SK-N-SH (cell line): ENCODE results near the gene ENTREP3. TPM values are rescaled to one million over a fixed set of nuclear protein-coding genes. Genes with fewer than 3 reads are reported as not detected.

Experiments used
- CTCF ChIA-PET: fragments of 300-600, 350-600 bp; formaldehyde crosslinking; extraction: SDS; loops from one replicate; lab custom pipeline; 2021; lab: Yijun Ruan, JAX
- POLR2A ChIA-PET: fragments of 350-600 bp; sonication (Branson Sonifier 250); formaldehyde crosslinking; extraction: SDS; loops from one replicate; lab custom pipeline; 2020; ENCODE audit warnings: antibody characterized with exemption, inconsistent platforms; lab: Yijun Ruan, JAX
- DNase-seq: peaks from one replicate; pipeline ENCODE4 v3.0.0; 2012
- H2AFZ ChIP-seq: fragments of 200-600 bp; sonication (generic); 2 replicates; pipeline ENCODE4 v1.8.1; 2016; ENCODE audit warnings: antibody characterized with exemption, mild to moderate bottlenecking, low read depth
- H3F3A ChIP-seq: fragments of 200-600 bp; sonication (generic); replicated peaks from 2 replicates; pipeline ENCODE3; 2016; ENCODE audit warnings: antibody characterized with exemption, mild to moderate bottlenecking; ENCODE audit not compliant: insufficient read depth
- H3K27ac ChIP-seq, 2 experiments: fragments of 200-500 bp in 1 of 2; fragments of 200-600 bp in 1 of 2; sonication (Bioruptor generic) in 1 of 2; sonication (generic), shearing (Covaris generic) in 1 of 2; 2 replicates each; pipeline versions ENCODE4 v1.5.1 to v1.6.1; 2014 to 2016; ENCODE audit warnings: low read depth in 2 of 2, inconsistent platforms in 1 of 2, low read length in 1 of 2, mild to moderate bottlenecking in 1 of 2, mixed read lengths in 1 of 2
- H3K27me3 ChIP-seq: fragments of 200-600 bp; sonication (generic), shearing (Covaris generic); 2 replicates; pipeline ENCODE4 v1.6.1; 2016; ENCODE audit warnings: mixed run types; ENCODE audit not compliant: insufficient read depth
- H3K36me3 ChIP-seq, 2 experiments: fragments of 200-500 bp in 1 of 2; fragments of 200-600 bp in 1 of 2; sonication (Bioruptor generic) in 1 of 2; sonication (generic) in 1 of 2; replicated peaks in 1 of 2; 2 replicates each; pipeline versions ENCODE3 to v1.5.1; 2014 to 2016; ENCODE audit warnings: low read length in 1 of 2, mild to moderate bottlenecking in 1 of 2; ENCODE audit not compliant: insufficient read depth in 2 of 2, control insufficient read depth in 1 of 2
- H3K4me1 ChIP-seq, 2 experiments: fragments of 200-500 bp in 1 of 2; fragments of 200-600 bp in 1 of 2; sonication (Bioruptor generic) in 1 of 2; sonication (generic), shearing (Covaris generic) in 1 of 2; 2 replicates each; pipeline versions ENCODE4 v1.5.1 to v1.6.1; 2014 to 2016; ENCODE audit warnings: low read depth in 1 of 2, low read length in 1 of 2, mixed run types in 1 of 2; ENCODE audit not compliant: insufficient read depth in 2 of 2, control insufficient read depth in 1 of 2
- H3K4me2 ChIP-seq: fragments of 200-600 bp; sonication (generic), shearing (Covaris generic); 2 replicates; pipeline ENCODE4 v1.6.1; 2017; ENCODE audit warnings: mixed run types
- H3K4me3 ChIP-seq, 2 experiments: fragments of 200-500 bp in 1 of 2; fragments of 200-600 bp in 1 of 2; sonication (Bioruptor generic) in 1 of 2; sonication (generic), shearing (Covaris generic) in 1 of 2; 2 replicates each; pipeline versions ENCODE4 v1.5.1 to v1.8.1; 2014 to 2016; ENCODE audit warnings: low read depth in 2 of 2, inconsistent platforms in 1 of 2, low read length in 1 of 2, mild to moderate bottlenecking in 1 of 2, mixed read lengths in 1 of 2, moderate library complexity in 1 of 2
- H3K79me2 ChIP-seq: fragments of 200-600 bp; sonication (generic); 2 replicates; pipeline ENCODE4 v1.8.1; 2017; ENCODE audit warnings: mild to moderate bottlenecking; ENCODE audit not compliant: insufficient read depth
- H3K9ac ChIP-seq: fragments of 200-600 bp; sonication (generic); 2 replicates; pipeline ENCODE4 v1.6.1; 2017; ENCODE audit warnings: mixed run types
- H3K9me2 ChIP-seq: fragments of 200-600 bp; sonication (generic); 2 replicates; pipeline ENCODE4 v1.6.1; 2017; ENCODE audit warnings: mixed run types
- H3K9me3 ChIP-seq: fragments of 200-600 bp; sonication (generic); 2 replicates; pipeline ENCODE4 v1.6.1; 2017; ENCODE audit warnings: mixed run types, mild to moderate bottlenecking, moderate library complexity
- H4K20me1 ChIP-seq: fragments of 200-600 bp; sonication (generic); 2 replicates; pipeline ENCODE4 v1.6.1; 2017; ENCODE audit warnings: mild to moderate bottlenecking, mixed run types; ENCODE audit not compliant: insufficient read depth
- CHD2 ChIP-seq: fragments of 150-350 bp; IDR thresholded peaks from 2 replicates; pipeline ENCODE4 v1.6.1; 2018; ENCODE audit warnings: low read length; ENCODE audit not compliant: partially characterized antibody
- ELF1 ChIP-seq: IDR thresholded peaks from 2 replicates; pipeline ENCODE4 v1.4.0; 2012
- EP300 ChIP-seq, 2 experiments: IDR thresholded peaks; 2 replicates each; pipeline versions ENCODE4 v1.4.0 to v1.6.1; 2012; ENCODE audit warnings: borderline replicate concordance in 1 of 2, low read depth in 1 of 2, low read length in 1 of 2
- EZH2phosphoT487 ChIP-seq: fragments of 200-600 bp; sonication (generic); IDR thresholded peaks from 2 replicates; pipeline ENCODE4 v1.6.1; 2017; ENCODE audit warnings: low read depth, mixed run types, mild to moderate bottlenecking, antibody characterized with exemption, moderate library complexity, borderline replicate concordance
- FOSL2 ChIP-seq: IDR thresholded peaks from 2 replicates; pipeline ENCODE4 v1.4.0; 2012; ENCODE audit warnings: low read depth, mild to moderate bottlenecking, moderate library complexity, borderline replicate concordance
- FOXJ3 ChIP-seq: sonication (generic); formaldehyde crosslinking; IDR thresholded peaks from 2 replicates; pipeline ENCODE4 v1.5.1; 2020; ENCODE audit warnings: mild to moderate bottlenecking, missing genetic modification reagents
- FOXM1 ChIP-seq: IDR thresholded peaks from 2 replicates; pipeline ENCODE4 v1.4.0; 2012; ENCODE audit warnings: low read depth, mild to moderate bottlenecking
- IRF3 ChIP-seq: fragments of 150-350 bp; IDR thresholded peaks from 2 replicates; pipeline ENCODE4 v1.6.1; 2016; ENCODE audit warnings: mild to moderate bottlenecking, low read depth, low read length
- MAX ChIP-seq: IDR thresholded peaks from 2 replicates; pipeline ENCODE4 v1.4.0; 2012; ENCODE audit warnings: low read depth
- MEF2A ChIP-seq: IDR thresholded peaks from 2 replicates; pipeline ENCODE4 v1.4.0; 2012; ENCODE audit warnings: low read depth, borderline replicate concordance
- MXI1 ChIP-seq: IDR thresholded peaks from 2 replicates; pipeline ENCODE4 v1.6.1; 2012; ENCODE audit warnings: mild to moderate bottlenecking, low read depth, low read length, improper control_type of control experiment
- NFIC ChIP-seq: IDR thresholded peaks from 2 replicates; pipeline ENCODE4 v1.4.0; 2012; ENCODE audit warnings: borderline replicate concordance
- NRF1 ChIP-seq: IDR thresholded peaks from 2 replicates; pipeline ENCODE4 v1.6.1; 2012; ENCODE audit warnings: low read depth, mild to moderate bottlenecking, low read length
- PBX3 ChIP-seq: IDR thresholded peaks from 2 replicates; pipeline ENCODE4; 2012
- RAD21 ChIP-seq: IDR thresholded peaks from 2 replicates; pipeline ENCODE4 v1.6.1; 2012; ENCODE audit warnings: mild to moderate bottlenecking, low read length
- RFX5 ChIP-seq: IDR thresholded peaks from 2 replicates; pipeline ENCODE4 v1.6.1; 2012; ENCODE audit warnings: mild to moderate bottlenecking, improper control_type of control experiment, low read length
- SMC3 ChIP-seq: IDR thresholded peaks from 2 replicates; pipeline ENCODE4 v1.6.1; 2012; ENCODE audit warnings: low read depth, low read length, improper control_type of control experiment
- TAF1 ChIP-seq: IDR thresholded peaks from 2 replicates; pipeline ENCODE4 v1.6.1; 2012; ENCODE audit warnings: low read depth, mild to moderate bottlenecking, low read length, moderate library complexity, borderline replicate concordance
- TCF12 ChIP-seq: IDR thresholded peaks from 2 replicates; pipeline ENCODE4 v1.4.0; 2012
- TEAD4 ChIP-seq: IDR thresholded peaks from 2 replicates; pipeline ENCODE4 v1.4.0; 2012; ENCODE audit warnings: mild to moderate bottlenecking, borderline replicate concordance; ENCODE audit not compliant: insufficient read depth
- USF1 ChIP-seq: IDR thresholded peaks from 2 replicates; pipeline ENCODE4 v1.4.0; 2012; ENCODE audit warnings: low read depth, borderline replicate concordance
- YY1 ChIP-seq: IDR thresholded peaks from 2 replicates; pipeline ENCODE4 v1.4.0; 2012; ENCODE audit warnings: low read depth, mild to moderate bottlenecking
- WGBS: methylation state at CpG from one replicate; pipeline ENCODE4 v1.1.6; 2017; ENCODE audit warnings: low lambda C conversion rate; 5-methylcytosine and 5-hydroxymethylcytosine counted together
- polyA plus RNA-seq, 3 experiments: library from polyadenylated mRNA; depleted of rRNA; stranded (reverse); fragments of >200 nt; gene quantifications; 2 replicates each; pipeline ENCODE4 v1.2.3, GENCODE V29; 2012

Gene ENTREP3
- polyA plus RNA-seq, 1 of the 3 experiments (the other 2 are of a cell fraction), result 30.6 TPM

GRCh38 chr1:155263067-155263466 is 7.8 kb upstream of the ENTREP3 start:
- no peak for TF ChIP-seq USF1
- TF ChIP-seq MAX, result no peak
- no peak for TF ChIP-seq NFIC
- TF ChIP-seq FOXJ3, result no peak
- TF ChIP-seq FOSL2, result no peak
- no peak for TF ChIP-seq SMC3
- no peak for TF ChIP-seq MXI1
- TF ChIP-seq PBX3, result no peak
- TF ChIP-seq RFX5, result no peak
- TF ChIP-seq TEAD4, result no peak
- TF ChIP-seq EP300 (IDR thresholded peaks at IDR 0.05; ENCODE audit: borderline replicate concordance in 1 of 2, low read depth in 1 of 2, low read length in 1 of 2), result no peak
- no peak for TF ChIP-seq YY1
- no peak for TF ChIP-seq TCF12
- H3K9ac ChIP-seq, result peak overlapping the region; percentile 22; the same call in 1 of the 2 replicates
- ChIA-PET CTCF (interaction anchor here (0.7 to 13.2 kb wide), 5 partner anchors 12 to 385 kb away, joined by 3 to 126 read pairs (median 3); partner anchors contain the start of gene HCN3), POLR2A (interaction anchor here (2.3 kb wide), 1 partner anchor 10 kb away, joined by 7 read pairs; the partner anchor contains the start of gene CLK2)
- no peaks in the 10 kb centered on the region for H3K9me2 ChIP-seq
- H3K36me3 ChIP-seq, result peaks cover 38 to 58% of the 10 kb centered on the region in 2 experiments
- peaks cover 21% of the 10 kb centered on the region for H3K79me2 ChIP-seq
- peaks cover 0 to 15% of the 10 kb centered on the region in 2 experiments; a peak in 2 of 4 replicates for H3K4me1 ChIP-seq
- H3K27ac ChIP-seq, result peak overlapping the region in 1 of 2 experiments; percentile 77; a peak in 1 of 4 replicates
- H4K20me1 ChIP-seq, result no peaks in the 10 kb centered on the region
- WGBS, result 82% methylated on average over 9 of the region's 11 CpGs
- peaks cover 50% of the 10 kb centered on the region for H3F3A ChIP-seq
- H3K4me2 ChIP-seq, result no peak overlapping the region; the same call in 1 of the 2 replicates
- H3K4me3 ChIP-seq, result no peak overlapping the region
- no peak overlapping the region for H2AFZ ChIP-seq
- DNase-seq, result no peak
- no peaks in the 10 kb centered on the region for H3K27me3 ChIP-seq
- no peaks in the 10 kb centered on the region for H3K9me3 ChIP-seq

GRCh38 chr1:155261852-155262673 is 6.8 kb upstream of the ENTREP3 start, which contains the start of gene SCAMP3:
SCAMP3 (minus strand) TSS chr1:155262360; CDS start chr1:155262151, 209 bp downstream.
- ChIA-PET POLR2A (interaction anchor here (0.6 to 1.7 kb wide), 11 partner anchors 10 to 66 kb away, joined by 3 to 13 read pairs (median 4); partner anchors contain the start of genes CLK2, FDPS, HCN3 and RUSC1), CTCF (interaction anchor here (0.8 to 4.4 kb wide), 8 partner anchors 11 to 90 kb away, joined by 3 to 66 read pairs (median 4); partner anchors contain the start of genes KRTCAP2 and TRIM46)
- Histone ChIP-seq H3F3A (peaks cover 59% of the 10 kb centered on the region), H3K4me1 (peaks cover 0 to 15% of the 10 kb centered on the region in 2 experiments; a peak in 2 of 4 replicates), H4K20me1 (no peaks in the 10 kb centered on the region), H3K9me3 (no peaks in the 10 kb centered on the region), H3K9ac (peak within 1 kb of the TSS; percentile 84), H3K9me2 (no peaks in the 10 kb centered on the region), H3K79me2 (peaks cover 21% of the 10 kb centered on the region), H3K4me3 (peak within 1 kb of the TSS; percentile 93 to 94), H3K27me3 (no peaks in the 10 kb centered on the region), H2AFZ (peak within 1 kb of the TSS; percentile 55), H3K36me3 (peaks cover 31 to 56% of the 10 kb centered on the region in 2 experiments), H3K27ac (peak within 1 kb of the TSS; percentile 75 to 92), H3K4me2 (peak within 1 kb of the TSS; percentile 96)
- WGBS, result 3% methylated on average over 29 of the region's 47 CpGs
- DNase-seq, result peak; percentile 95
- TF ChIP-seq YY1 (no peak), RAD21 (no peak), USF1 (peak; percentile 97), NRF1 (peak; percentile 90), FOSL2 (no peak), FOXM1 (no peak), MEF2A (no peak), SMC3 (no peak), TAF1 (no peak), IRF3 (no peak), EP300 (IDR thresholded peaks at IDR 0.05; ENCODE audit: borderline replicate concordance in 1 of 2, low read depth in 1 of 2, low read length in 1 of 2) (no peak), ELF1 (peak; percentile 91), CHD2 (peak; percentile 98), TCF12 (0 out of 2 replicates have a peak, but pooled peaks have one; percentile 34), FOXJ3 (no peak; the same call in 1 of the 2 replicates), EZH2phosphoT487 (no peak)
